ENCODE data around the gene TIMMDC1. TPM values are rescaled to one million over a fixed set of nuclear protein-coding genes. Genes with fewer than 3 reads are reported as not detected.
"Not testable (repeated sequence)": the region's sequence is repeated elsewhere in the genome, so short reads cannot be mapped to it uniquely, and the experiment has no call there.

The TIMMDC1 gene
- polyA plus RNA-seq, 1 of the 3 experiments (the other 2 are of a cell fraction), result 128 TPM

GRCh38 chr3:119560160-119560559 is 61.8 kb downstream of the TIMMDC1 start:
- Histone ChIP-seq H3K4me2 (no peak overlapping the region), H3K4me3 (ENCODE audit: low read depth in 2 of 2, low read length in 1 of 2) (no peak overlapping the region), H3K27ac (ENCODE audit: low read depth in 2 of 2, low read length in 1 of 2) (no peak overlapping the region), H3K9me3 (no peaks in the 10 kb centered on the region), H3F3A (replicated peaks; ENCODE audit: insufficient read depth) (no peaks in the 10 kb centered on the region), H2AFZ (ENCODE audit: low read depth) (no peak overlapping the region), H3K79me2 (ENCODE audit: insufficient read depth) (no peaks in the 10 kb centered on the region), H3K9me2 (no peaks in the 10 kb centered on the region), H3K4me1 (ENCODE audit: control insufficient read depth in 1 of 2, insufficient read depth in 2 of 2, low read depth in 1 of 2, low read length in 1 of 2) (no peaks in the 10 kb centered on the region; a peak in 1 of 4 replicates), H3K27me3 (ENCODE audit: insufficient read depth) (no peaks in the 10 kb centered on the region), H3K9ac (no peak overlapping the region), H3K36me3 (replicated peaks in 1 of 2; ENCODE audit: control insufficient read depth in 1 of 2, insufficient read depth in 2 of 2, low read length in 1 of 2) (no peaks in the 10 kb centered on the region), H4K20me1 (ENCODE audit: insufficient read depth) (no peaks in the 10 kb centered on the region)
- TF ChIP-seq USF2 (IDR thresholded peaks at IDR 0.05; ENCODE audit: borderline replicate concordance, low read depth, low read length), result no peak
- TF ChIP-seq CHD2 (IDR thresholded peaks at IDR 0.05; ENCODE audit: low read length, partially characterized antibody), result no peak
- TF ChIP-seq YY1 (IDR thresholded peaks at IDR 0.05; ENCODE audit: low read depth), result no peak
- no peak for TF ChIP-seq GATA2 (CRISPR knock-in tag; IDR thresholded peaks at IDR 0.05)
- no peak for TF ChIP-seq SIN3A (IDR thresholded peaks at IDR 0.05; ENCODE audit: borderline replicate concordance, low read depth, low read length)
- TF ChIP-seq FOXM1 (IDR thresholded peaks at IDR 0.05; ENCODE audit: low read depth), result no peak
- TF ChIP-seq NRF1 (IDR thresholded peaks at IDR 0.05; ENCODE audit: low read depth, low read length), result no peak
- TF ChIP-seq POLR2AphosphoS5 (IDR thresholded peaks at IDR 0.05; ENCODE audit: low read depth, low read length), result no peak
- no peak for TF ChIP-seq USF1 (IDR thresholded peaks at IDR 0.05; ENCODE audit: borderline replicate concordance, low read depth)
- no peak for TF ChIP-seq TCF12 (IDR thresholded peaks at IDR 0.05)
- TF ChIP-seq EP300 (IDR thresholded peaks at IDR 0.05; ENCODE audit: borderline replicate concordance in 1 of 2, low read depth in 1 of 2, low read length in 1 of 2), result no peak
- no peak for TF ChIP-seq RXRA (IDR thresholded peaks at IDR 0.05; ENCODE audit: borderline replicate concordance, low read depth)
- TF ChIP-seq RFX5 (IDR thresholded peaks at IDR 0.05; ENCODE audit: low read length), result no peak
- no peak for TF ChIP-seq MXI1 (IDR thresholded peaks at IDR 0.05; ENCODE audit: low read depth, low read length)
- no peak for TF ChIP-seq RAD21 (IDR thresholded peaks at IDR 0.05; ENCODE audit: low read length)
- no peak for TF ChIP-seq TEAD4 (IDR thresholded peaks at IDR 0.05; ENCODE audit: borderline replicate concordance, insufficient read depth)
- TF ChIP-seq FOXJ3 (CRISPR knock-in tag; IDR thresholded peaks at IDR 0.05), result no peak
- WGBS (ENCODE audit: low lambda C conversion rate), result 81% methylated on average over 5 of the region's 5 CpGs
- no peak for DNase-seq
- ChIA-PET POLR2A (no interaction called here), CTCF (no interaction called here)

GRCh38 chr3:119562307-119562961 is 64.1 kb downstream of the TIMMDC1 start:
- H3K27me3 ChIP-seq (ENCODE audit: insufficient read depth), result no peaks in the 10 kb centered on the region
- no peaks in the 10 kb centered on the region for H3K36me3 ChIP-seq (replicated peaks in 1 of 2; ENCODE audit: control insufficient read depth in 1 of 2, insufficient read depth in 2 of 2, low read length in 1 of 2)
- no peaks in the 10 kb centered on the region for H3K4me1 ChIP-seq (ENCODE audit: control insufficient read depth in 1 of 2, insufficient read depth in 2 of 2, low read depth in 1 of 2, low read length in 1 of 2)
- WGBS (ENCODE audit: low lambda C conversion rate), result 84% methylated on average over 6 of the region's 6 CpGs
- no peak overlapping the region for H3K9ac ChIP-seq
- no peaks in the 10 kb centered on the region for H4K20me1 ChIP-seq (ENCODE audit: insufficient read depth)
- ChIA-PET CTCF (no interaction called here), POLR2A (no interaction called here)
- no peaks in the 10 kb centered on the region for H3K9me2 ChIP-seq
- no peaks in the 10 kb centered on the region for H3F3A ChIP-seq (replicated peaks; ENCODE audit: insufficient read depth)
- H3K9me3 ChIP-seq, result no peaks in the 10 kb centered on the region
- no peak overlapping the region for H3K4me2 ChIP-seq
- no peaks in the 10 kb centered on the region for H3K79me2 ChIP-seq (ENCODE audit: insufficient read depth)
- H3K4me3 ChIP-seq (ENCODE audit: low read depth in 2 of 2, low read length in 1 of 2), result no peak overlapping the region
- no peak for TF ChIP-seq RCOR1 (IDR thresholded peaks at IDR 0.05; ENCODE audit: low read length)
- TF ChIP-seq TCF12 (IDR thresholded peaks at IDR 0.05), result no peak
- no peak for TF ChIP-seq FOXM1 (IDR thresholded peaks at IDR 0.05; ENCODE audit: low read depth)
- TF ChIP-seq SIN3A (IDR thresholded peaks at IDR 0.05; ENCODE audit: borderline replicate concordance, low read depth, low read length), result no peak
- TF ChIP-seq GABPA (IDR thresholded peaks at IDR 0.05; ENCODE audit: low read depth), result no peak
- no peak for TF ChIP-seq NFIC (IDR thresholded peaks at IDR 0.05; ENCODE audit: borderline replicate concordance)
- TF ChIP-seq ELF1 (IDR thresholded peaks at IDR 0.05), result no peak
- H2AFZ ChIP-seq (ENCODE audit: low read depth), result no peak overlapping the region
- DNase-seq, result no peak
- no peak overlapping the region for H3K27ac ChIP-seq (ENCODE audit: low read depth in 2 of 2, low read length in 1 of 2)

GRCh38 chr3:119563334-119563733 is 65.0 kb downstream of the TIMMDC1 start:
- POLR2A ChIA-PET; H3K79me2 ChIP-seq (ENCODE audit: insufficient read depth); DNase-seq; H3K4me1 ChIP-seq (ENCODE audit: control insufficient read depth in 1 of 2, insufficient read depth in 2 of 2, low read depth in 1 of 2, low read length in 1 of 2); H4K20me1 ChIP-seq (ENCODE audit: insufficient read depth); H3K4me2 ChIP-seq; CTCF ChIA-PET; H3K27me3 ChIP-seq (ENCODE audit: insufficient read depth); H3K9ac ChIP-seq; H3K9me2 ChIP-seq; H3K27ac ChIP-seq (ENCODE audit: low read depth in 2 of 2, low read length in 1 of 2); H3K9me3 ChIP-seq; H3F3A ChIP-seq (replicated peaks; ENCODE audit: insufficient read depth); H3K36me3 ChIP-seq (replicated peaks in 1 of 2; ENCODE audit: control insufficient read depth in 1 of 2, insufficient read depth in 2 of 2, low read length in 1 of 2); H2AFZ ChIP-seq (ENCODE audit: low read depth); H3K4me3 ChIP-seq (ENCODE audit: low read depth in 2 of 2, low read length in 1 of 2): not testable (repeated sequence)
- 80% methylated on average over 2 of the region's 2 CpGs for WGBS (ENCODE audit: low lambda C conversion rate)
